ENCODE data around the gene AMOTL1.
"Not testable (repeated sequence)": the region's sequence is repeated elsewhere in the genome, so short reads cannot be mapped to it uniquely, and the experiment has no call there.

Gene AMOTL1

DNA sequence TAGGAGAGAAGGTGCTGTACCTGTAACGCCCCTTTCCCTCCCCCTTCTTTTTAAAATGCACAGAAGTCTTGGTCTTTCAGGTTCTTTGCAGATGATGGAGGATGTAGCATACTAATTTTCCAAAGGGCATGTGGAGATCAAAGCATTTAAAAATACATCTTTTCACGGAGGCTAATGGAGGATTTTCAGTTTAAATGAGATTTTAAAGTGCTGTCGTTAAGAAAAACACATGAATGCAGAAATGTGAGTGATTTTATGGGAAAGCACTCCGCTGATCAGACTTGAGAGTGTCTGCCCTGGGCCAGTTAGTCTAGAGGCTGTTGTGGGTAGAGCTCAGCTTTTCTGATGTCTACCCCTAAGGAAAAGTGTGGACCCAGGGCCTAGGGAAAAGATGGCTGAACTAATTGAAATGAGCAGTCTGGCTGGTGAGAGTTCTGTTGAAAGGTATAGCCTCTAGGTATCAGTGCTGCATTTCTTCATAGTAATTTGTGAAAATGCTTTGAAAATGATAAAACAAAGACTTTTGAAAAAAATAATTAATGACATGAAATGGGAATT lies 2.5 kb downstream of the AMOTL1 start:
- DNase-seq: no peak

- DNase-seq: no peak
Measured at GRCh38 chr11:94771390-94771789, 3.2 kb downstream of the AMOTL1 start.

DNA sequence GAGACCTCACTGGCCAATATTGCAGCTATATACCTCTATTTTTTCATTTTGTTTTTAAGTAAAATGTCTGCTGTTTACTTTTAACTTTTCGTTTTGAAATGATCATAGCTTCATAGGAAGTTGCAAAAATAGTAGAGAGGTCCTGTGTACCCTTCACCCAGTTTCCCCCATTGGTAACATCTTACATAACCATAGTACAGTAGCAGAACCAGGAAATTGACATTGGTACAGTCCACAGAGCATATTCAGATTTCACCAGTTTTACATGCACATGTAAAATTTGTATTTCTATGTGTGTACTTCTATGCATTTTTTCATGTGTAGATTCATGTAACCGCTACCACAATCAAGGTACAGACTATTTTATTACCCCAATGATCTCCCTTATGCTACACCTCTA lies 3.8 kb downstream of the AMOTL1 start:
- DNase-seq: no peak

GRCh38 chr11:94773842-94774241 lies 5.7 kb downstream of the AMOTL1 start:
- DNase-seq: no peak

DNA sequence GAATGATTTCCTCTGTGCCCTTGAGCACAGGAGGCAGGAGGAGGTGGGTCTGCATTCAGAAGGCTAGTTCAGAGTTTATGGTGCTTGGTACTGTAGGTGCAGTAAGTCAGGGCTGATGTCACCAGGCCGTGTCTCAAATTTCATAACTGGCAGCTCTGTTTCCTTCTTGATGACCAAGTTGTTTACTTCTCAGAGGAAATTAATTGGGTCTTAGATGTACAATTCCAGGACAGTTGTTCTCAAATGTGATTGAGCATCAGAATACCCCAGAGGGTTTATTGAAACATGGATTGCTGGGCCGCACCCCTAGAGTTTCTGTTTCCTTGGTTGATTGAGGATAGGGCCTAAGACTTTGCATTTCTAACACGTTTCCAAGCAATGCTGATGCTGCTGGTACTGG lies 6.2 kb downstream of the AMOTL1 start:
- DNase-seq: no peak

DNA sequence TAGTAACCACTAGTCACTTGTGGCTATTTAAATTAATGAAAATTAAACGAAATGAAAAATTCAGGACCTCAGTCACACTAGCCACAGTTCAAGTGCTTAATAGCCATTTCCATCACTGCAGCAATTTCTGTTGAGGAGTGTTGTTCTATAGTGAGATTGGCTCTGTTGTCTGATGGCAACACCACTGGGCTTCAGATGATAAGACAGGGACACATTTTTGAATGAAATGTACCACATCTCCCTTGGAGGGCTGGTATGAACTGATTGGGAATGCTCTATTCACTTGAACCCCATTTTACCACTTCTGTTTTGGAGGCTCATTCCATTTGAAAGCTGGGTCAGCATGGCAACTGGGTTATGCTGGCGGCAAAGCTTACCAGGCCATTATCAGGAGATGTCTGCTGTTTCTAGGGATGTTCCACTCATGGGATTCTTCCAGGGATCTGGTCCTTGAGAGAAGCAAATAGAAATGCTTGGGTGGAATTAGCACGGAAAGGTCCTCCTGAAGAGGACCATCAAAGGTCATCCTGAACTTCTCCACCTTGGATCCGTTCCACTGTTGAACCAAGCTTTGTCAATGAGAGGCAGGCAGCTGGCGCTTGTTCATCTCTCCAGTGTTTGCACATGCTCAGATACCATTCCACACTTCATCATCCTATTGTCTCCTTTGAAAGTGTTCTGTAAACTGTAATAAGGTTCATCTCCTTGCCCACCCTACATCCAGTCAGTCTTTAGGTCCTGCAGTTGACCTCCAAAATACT lies 7.6 kb downstream of the AMOTL1 start:
- no peak for DNase-seq

DNA sequence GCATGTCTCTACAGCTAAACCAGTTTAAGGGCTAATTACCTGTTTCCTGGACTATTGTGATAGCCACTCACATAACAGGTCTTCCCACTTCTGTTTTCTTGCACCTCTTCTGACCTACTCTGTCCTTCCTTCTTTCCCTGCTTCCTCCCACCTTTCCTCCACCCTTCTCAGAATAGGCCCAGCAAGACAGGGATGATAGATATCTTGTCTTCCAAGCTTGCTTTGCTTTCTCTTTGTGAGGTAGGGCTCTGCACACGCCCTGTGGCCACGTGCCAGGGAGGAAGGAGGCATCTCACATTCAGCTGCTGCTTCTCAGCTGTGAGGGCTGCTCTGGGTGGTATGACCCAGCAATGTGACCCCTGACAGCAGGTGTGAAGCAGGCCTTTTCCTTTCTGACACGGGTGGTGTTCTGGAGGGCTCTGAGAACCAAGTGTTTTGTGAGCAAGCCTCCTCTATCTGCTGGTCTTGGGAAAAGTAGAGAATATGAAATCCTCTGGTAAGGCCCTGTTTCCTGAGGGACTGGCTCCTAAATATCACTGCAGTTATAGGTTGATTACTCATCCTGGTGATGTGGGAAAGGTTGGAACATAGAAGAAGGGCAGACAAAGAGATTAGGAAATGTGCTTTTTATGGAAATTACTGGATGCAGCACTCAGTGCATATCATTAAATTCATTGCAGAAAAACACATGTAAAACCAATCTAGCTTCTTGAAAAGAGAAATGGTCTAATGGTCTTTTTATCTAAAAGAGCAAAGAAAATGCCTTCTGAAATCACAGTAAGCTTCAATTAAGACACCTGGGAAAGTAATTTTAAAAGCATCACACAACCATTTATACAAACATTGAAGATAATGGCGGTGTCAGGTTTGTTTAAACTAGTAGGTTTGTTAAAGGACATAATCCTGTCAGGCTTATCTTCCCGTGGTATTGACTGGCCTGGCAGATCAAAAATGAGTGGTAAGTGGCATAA lies 8.5 kb downstream of the AMOTL1 start:
- DNase-seq: no peak

DNA sequence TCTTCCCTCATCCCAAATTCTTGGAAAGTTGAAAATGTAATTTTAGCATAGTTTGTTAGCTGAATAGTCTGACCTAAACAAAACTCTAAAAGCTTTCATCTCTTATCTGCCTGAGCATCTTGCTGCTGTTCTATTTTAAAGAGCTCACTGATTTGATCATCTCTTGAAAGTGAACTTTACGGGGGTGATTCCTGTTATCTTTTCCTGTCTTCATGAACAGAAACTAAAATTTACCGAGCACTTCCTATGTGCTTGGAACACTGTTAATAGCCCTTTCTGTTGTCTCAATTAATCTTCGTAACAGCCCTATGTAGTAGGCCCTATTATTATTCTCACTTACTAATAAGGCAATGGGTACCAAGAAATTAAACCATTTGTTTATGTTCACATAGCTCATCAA lies 12.3 kb downstream of the AMOTL1 start:
- no peak for DNase-seq

DNA sequence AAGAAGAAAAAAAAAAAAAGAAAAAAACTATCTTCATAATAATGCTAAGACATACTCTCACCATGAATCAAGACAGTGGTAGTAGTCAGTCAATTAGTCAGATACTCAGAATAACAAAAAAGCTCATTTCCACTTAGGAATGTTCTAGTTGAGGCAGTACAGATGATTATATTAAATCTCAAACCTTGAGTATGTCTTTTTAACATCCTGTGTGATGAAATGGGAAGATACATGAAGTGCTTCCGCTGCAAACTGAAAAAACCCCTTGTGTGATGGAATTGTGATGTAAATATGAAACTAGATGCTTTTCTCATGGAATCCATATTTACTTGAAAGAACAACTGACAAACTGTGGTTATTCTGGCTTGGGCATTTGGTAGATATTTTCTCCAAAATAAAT lies 13.7 kb downstream of the AMOTL1 start:
- no peak for DNase-seq

GRCh38 chr11:94782446-94782845 lies 14.3 kb downstream of the AMOTL1 start:
- DNase-seq: no peak

DNA sequence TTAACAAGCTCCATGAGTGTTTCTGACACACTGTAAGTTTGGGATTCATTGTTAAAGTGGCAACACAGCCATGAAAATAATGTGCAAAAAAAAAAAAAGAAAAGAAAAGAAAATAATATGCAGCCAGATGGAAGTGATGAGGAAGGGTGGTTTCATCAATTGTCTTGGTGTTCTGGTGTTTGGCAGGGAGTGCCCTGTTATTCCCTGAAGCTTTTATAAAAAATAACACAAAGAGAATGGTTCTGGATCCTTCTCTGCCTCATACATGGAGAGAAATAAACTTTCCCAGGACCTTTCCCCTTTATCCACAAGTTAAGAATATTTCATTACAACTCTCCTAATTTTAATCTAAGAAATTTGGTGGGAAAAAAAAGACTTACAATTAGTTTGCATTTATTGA lies 16.7 kb downstream of the AMOTL1 start:
- DNase-seq: no peak

- no peak for DNase-seq
Measured at GRCh38 chr11:94785509-94785908, 17.4 kb downstream of the AMOTL1 start.

- DNase-seq: no peak
Measured at GRCh38 chr11:94786264-94787126, 18.3 kb downstream of the AMOTL1 start.

- DNase-seq: no peak
Measured at GRCh38 chr11:94787801-94788200, 19.6 kb downstream of the AMOTL1 start.

DNA sequence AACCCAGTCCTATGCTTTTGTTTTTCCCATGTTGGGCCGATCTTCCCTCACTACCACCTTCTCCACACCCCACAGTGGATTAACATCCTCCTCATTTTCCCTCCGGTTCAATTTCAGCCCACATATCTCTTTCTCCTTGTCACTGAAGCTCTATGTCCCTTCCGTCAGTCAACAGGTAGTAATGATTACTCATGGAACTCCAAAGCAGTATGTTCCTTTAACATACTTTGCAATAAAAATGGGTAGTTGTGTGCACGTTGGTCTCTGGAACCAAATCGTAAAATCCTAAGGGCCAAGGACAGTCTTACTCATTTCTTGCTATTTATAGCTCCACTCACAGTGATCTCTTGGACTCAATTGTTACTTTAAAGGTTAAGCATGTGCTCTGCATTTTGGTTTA lies 20.2 kb downstream of the AMOTL1 start:
- no peak for DNase-seq

- DNase-seq: no peak
Measured at GRCh38 chr11:94790197-94790596, 22.0 kb downstream of the AMOTL1 start.

GRCh38 chr11:94790661-94791180 lies 22.6 kb downstream of the AMOTL1 start:
- no peak for DNase-seq

DNA sequence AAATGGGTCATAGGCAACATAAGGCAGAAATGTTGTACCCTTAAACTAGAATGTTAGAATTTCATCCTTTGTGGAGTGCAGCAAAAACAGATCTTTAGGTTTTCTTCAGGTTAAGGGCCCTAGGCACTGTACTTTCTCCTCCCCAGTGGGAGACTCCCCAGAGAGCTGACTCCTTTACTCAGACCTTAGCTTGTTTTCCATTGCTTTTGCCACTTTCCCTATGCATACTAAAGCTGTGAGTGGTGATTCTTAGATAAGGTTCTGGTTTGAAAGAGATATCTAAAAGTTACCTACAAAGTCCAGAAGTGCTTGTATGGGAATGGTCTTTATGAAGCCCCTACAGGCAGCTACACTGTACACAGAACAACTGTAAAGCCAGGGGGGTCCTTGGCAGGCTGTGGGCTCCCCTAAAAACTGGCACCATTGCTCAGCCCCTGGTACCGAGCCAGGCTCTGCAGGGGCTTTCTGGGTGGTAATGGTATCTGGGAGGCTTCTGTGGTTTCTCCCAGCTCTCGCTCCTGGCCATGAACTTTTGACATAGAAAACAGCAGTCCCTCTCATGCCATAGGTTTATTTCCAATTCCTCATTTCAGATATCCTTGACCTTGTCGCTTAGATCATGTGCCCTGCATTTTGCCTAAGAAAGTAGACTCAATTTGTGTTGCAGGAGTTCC lies 23.2 kb downstream of the AMOTL1 start:
- DNase-seq: no peak

- DNase-seq: not testable (repeated sequence)
Measured at GRCh38 chr11:94791942-94792341, 23.8 kb downstream of the AMOTL1 start.

- DNase-seq: no peak
Measured at GRCh38 chr11:94792451-94792850, 24.3 kb downstream of the AMOTL1 start.

DNA sequence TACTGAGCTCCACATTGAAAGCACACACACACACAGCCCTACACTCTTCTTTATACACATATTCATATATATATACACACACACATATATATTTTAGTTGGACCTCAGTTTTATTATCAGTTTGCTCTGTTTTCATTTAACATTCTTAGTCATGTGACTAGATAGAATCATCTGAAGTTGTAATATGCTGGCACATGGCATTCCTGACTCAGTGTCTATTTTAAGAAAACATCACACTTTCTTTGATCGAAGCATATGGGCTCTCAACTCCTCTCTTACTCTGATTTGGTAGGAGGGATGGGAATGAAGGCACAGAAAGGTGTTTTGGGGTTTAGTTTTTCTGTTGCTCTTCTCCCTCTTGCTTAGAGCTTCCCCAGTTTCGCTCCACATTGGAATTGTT lies 24.8 kb downstream of the AMOTL1 start:
- no peak for DNase-seq

DNA sequence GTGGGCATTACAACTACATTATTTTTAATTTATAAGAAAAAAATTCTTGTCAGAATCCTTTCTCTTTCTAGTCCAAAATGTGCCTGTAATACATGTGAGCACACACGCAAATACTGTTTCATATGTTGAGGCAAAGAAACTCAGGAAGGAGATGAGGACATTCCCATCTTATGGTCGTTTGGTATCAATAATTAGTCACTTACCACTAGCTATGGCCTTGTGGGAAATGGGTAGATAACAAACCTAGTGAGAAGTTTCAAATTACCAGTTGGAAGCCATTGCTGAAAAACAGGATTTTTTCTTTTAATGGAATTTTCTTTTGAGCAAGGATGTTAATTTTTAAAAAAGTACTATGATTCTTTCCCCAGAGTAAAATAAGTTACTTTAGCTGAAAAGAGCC lies 25.7 kb downstream of the AMOTL1 start:
- DNase-seq: no peak
